Measurements from ENCODE around the gene PDK3. TPM values are rescaled to one million over a fixed set of nuclear protein-coding genes. Genes with fewer than 3 reads are reported as not detected.

The PDK3 gene
- 14.9 and 16.0 TPM in 2 replicates for total RNA-seq (2014; rRNA removed; shearing (Covaris generic))

DNA sequence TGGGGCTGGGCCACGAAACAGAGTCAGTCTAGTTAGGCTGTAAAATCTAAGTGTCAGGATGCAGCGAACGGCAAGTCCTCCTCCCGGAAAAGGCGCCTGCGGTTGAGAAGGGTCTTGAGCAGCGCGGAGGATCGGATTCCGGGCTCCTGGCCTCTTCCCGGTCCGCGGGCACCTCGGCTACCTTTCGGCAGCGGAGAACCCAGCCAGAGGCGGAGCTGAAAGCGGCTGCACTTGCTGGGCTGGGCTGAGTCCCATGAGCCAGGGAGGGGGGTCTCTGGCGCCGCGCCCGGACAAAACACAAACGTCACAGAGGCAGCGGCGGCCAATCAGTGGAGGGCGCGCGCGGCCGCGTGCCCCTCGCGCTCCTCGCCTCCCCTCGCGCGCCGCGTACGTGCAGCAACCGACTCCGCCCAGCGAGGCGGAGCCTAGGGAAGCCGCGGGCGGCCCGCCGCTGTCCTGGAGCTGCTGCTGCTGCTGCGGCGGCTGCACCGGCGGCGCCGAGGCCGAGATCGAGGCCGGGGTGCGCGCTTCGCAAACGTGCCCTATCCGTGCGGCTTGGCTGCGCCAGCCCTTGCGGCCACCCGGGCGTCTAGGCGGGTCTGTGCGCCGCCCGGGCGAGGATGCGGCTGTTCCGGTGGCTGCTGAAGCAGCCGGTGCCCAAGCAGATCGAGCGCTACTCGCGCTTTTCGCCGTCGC is at the start of gene PDK3:
PDK3 (plus strand) TSS at position 451 of the 696 bp plus-strand sequence; CDS start at position 621, 170 bp downstream.
- DNase-seq (ENCODE audit: low read depth): peak; percentile 90

DNA sequence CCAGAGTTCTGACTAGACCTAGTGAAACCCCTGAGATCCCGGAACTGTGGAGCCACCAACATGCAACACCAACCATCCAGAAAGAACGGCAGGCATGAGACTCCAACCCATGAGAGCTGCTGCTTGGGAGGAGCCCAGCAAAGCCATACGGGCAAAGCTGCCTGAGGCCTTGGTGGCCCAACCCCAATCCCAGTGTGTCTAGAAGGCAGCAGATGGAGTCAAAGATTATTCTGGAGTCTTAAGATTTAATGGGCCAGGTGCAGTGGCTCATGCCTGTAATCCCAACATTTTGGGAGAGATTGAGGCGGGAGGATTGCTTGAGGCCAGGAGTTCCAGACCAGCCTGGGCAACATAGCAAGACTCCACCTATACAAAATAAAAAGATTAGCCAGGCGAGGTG is 49.2 kb upstream of the PDK3 start:
- no peak for DNase-seq (ENCODE audit: low read depth)

- no peak for DNase-seq (ENCODE audit: low read depth)
Observed at GRCh38 chrX:24423960-24424359, 41.1 kb upstream of the PDK3 start.

GRCh38 chrX:24424948-24425347 is 40.1 kb upstream of the PDK3 start:
- peak; percentile 11 for DNase-seq (ENCODE audit: low read depth)

GRCh38 chrX:24425806-24426205 is 39.3 kb upstream of the PDK3 start:
- DNase-seq (ENCODE audit: low read depth): no peak

DNA sequence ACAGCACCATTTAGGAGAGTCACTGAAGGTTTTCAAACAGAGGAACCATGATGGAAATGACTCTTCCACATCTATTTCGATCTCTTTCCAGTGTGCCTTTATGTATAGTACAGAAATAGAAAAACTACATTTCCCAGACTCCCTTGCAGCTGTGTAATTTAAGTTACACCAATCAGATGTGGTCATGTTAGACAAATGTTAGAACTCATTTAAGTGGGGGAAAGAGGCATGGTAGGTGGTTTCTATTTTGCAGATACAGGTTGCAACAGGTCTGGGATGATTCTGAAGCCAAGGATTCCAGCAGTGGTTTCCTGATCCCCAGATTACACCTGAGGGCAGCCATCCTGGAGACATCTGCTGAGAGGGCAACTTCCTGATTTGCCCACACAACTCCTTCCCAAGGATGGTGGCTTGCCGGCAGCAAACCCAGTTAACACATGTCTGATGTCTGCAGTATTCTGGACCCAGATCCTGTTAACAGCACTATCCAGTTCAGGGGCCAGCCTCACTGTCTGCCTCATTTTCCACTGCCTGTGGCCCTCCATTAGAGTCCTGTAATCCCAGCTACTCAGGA is 38.7 kb upstream of the PDK3 start:
- DNase-seq (ENCODE audit: low read depth): no peak

- DNase-seq (ENCODE audit: low read depth): no peak
Observed at GRCh38 chrX:24426921-24427746, 38.0 kb upstream of the PDK3 start.

GRCh38 chrX:24427747-24428019 is 37.4 kb upstream of the PDK3 start:
- DNase-seq (ENCODE audit: low read depth): no peak

DNA sequence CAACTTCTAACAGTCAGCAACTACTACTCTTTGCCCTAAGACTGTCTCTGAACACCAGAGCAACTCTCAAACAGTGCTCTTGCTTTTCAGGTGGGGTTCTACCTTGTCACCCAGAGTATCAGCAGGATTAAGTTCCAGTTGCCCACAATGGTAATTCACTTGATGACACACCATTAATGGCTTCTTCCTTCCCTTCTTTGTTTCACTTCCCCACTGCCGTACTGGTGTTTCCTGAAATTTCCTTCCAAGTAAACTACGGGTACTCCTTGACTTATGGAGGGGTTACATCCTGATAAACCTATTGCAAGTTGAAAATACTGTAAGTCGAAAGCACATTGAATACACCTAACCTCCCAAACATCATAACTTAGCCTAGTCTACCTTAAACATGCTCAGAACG is 36.6 kb upstream of the PDK3 start:
- no peak for DNase-seq (ENCODE audit: low read depth)

- no peak for DNase-seq (ENCODE audit: low read depth)
Observed at GRCh38 chrX:24435060-24435459, 30.0 kb upstream of the PDK3 start.

GRCh38 chrX:24443918-24444317 is 21.2 kb upstream of the PDK3 start:
- DNase-seq (ENCODE audit: low read depth): no peak

- no peak for DNase-seq (ENCODE audit: low read depth)
Observed at GRCh38 chrX:24444645-24445044, 20.4 kb upstream of the PDK3 start.

DNA sequence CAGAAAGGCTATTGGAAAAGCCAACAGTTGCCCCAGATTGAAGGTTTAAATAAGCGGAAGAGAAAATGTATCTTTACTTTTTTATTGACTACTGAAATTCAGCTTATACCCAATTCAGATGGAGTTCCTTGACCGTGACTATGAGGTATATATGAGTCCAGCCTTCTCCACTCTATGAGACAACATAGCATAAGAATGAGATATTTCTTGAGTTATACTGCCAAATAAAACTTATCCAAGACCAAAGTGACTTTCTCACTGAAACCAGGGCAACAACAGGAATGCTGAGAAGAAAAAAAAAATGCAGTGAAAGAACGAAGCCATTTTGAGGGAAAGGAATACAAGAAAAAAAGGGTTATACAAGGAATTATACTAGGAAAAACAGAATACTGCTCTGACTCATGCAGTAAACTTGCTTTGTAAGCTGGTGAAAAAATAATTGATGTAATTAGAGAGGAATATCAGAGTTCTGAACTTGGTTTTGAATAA is 16.3 kb upstream of the PDK3 start:
- no peak for DNase-seq (ENCODE audit: low read depth)

GRCh38 chrX:24463077-24463476 is 2.0 kb upstream of the PDK3 start:
- DNase-seq (ENCODE audit: low read depth): no peak

DNA sequence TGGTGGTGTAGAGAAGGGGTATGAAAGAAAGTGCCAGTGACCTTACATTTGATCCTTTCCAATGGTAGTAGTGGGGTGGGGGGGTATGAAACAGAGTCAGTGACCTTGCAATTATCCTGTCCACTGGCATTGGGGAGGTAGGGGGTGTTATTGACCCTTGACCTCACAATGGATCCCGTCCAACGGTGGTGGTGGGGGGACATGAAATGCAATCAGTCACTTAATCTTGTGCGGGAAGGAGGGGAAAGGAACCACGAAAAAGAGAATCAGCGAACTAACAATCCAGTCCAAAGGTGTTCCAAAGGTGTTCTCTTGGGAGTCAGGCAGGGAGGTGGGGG is 619 bp upstream of the PDK3 start:
- no peak for DNase-seq (ENCODE audit: low read depth)

GRCh38 chrX:24465532-24465865 is 413 bp downstream of the PDK3 start:
- no peak for DNase-seq (ENCODE audit: low read depth)

GRCh38 chrX:24466025-24466424 is 939 bp downstream of the PDK3 start:
- no peak for DNase-seq (ENCODE audit: low read depth)

- DNase-seq (ENCODE audit: low read depth): no peak
Observed at GRCh38 chrX:24468245-24468644, 3.2 kb downstream of the PDK3 start.

GRCh38 chrX:24471808-24472207 is 6.7 kb downstream of the PDK3 start:
- no peak for DNase-seq (ENCODE audit: low read depth)

DNA sequence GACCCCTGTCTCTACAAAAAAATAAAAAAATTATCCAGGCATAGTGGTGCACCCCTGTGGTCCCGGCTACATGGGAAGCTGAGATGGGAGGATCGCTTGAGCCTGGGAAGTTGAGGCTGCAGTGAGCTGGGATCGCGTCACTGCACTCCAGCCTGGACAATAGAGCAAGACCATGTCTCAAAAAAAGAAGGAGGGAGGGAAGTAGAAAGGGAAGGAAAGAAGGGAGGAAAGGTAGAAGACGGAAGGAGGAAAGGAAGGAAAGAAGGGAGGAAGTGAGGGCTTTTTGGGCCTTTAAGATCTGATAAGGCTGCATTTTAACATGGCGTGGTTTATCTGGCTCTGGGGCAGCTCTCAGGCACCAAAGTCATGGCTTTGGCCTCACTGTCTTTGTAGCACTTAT is 10.4 kb downstream of the PDK3 start:
- DNase-seq (ENCODE audit: low read depth): no peak

DNA sequence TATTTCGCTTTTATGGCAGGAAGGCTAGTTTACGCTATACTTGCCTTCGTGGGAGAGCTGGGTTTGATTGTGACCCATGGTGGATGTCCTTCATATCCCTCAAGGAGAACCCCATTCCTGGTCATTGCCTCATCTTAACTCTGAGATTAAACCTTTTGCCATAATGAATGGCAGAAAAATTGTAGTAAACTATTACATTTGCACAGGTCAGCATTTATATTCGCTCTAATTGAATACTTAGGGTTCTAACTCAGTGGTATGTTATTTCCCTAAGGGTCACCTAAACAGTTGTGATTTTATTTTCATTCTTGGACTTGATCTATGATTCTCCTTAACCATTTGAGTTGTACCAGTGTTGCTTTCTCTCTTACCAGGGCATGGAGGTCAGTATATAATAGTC is 13.4 kb downstream of the PDK3 start:
- no peak for DNase-seq (ENCODE audit: low read depth)

DNA sequence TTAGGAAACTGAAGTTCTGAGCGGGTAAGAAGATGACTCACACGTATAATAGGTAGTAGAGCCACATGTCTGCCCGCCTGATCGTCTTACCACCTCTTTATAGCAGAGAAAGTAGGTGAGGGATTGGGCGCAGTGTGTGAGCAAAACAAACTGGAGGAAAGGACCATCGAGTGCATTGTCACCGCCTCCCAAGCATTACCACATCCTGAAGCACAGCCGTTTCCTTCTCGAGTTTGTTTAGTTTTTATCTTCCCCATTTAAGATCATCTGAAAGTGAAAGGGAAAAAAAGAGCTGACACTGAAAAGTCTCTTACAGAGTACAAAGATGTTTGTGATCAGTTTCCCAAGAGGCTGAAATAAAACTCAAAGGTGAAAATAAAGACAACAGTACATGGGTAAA is 14.8 kb downstream of the PDK3 start:
- DNase-seq (ENCODE audit: low read depth): peak; percentile 83

GRCh38 chrX:24480400-24480865 is 15.3 kb downstream of the PDK3 start:
- no peak for DNase-seq (ENCODE audit: low read depth)

All from Daoy (cell line).